ENCODE data around the gene COX4I1. TPM values are rescaled to one million over a fixed set of nuclear protein-coding genes. Genes with fewer than 3 reads are reported as not detected.

The COX4I1 gene
- total RNA-seq = 504 and 515 TPM in 2 replicates

GRCh38 chr16:85799497-85800320 lies at the start of gene COX4I1, which contains the start of gene EMC8:
COX4I1 (plus strand) TSS chr16:85799695; CDS start chr16:85801206, 1,511 bp downstream.
EMC8 (minus strand) TSS chr16:85799544; CDS start chr16:85799295, 249 bp downstream.

GRCh38 chr16:85750827-85751697 lies 48.4 kb upstream of the COX4I1 start, which contains the start of gene C16orf74:
C16orf74 (minus strand) TSS chr16:85751096; CDS start chr16:85735217, 15,879 bp downstream.

Other genes with a start within 250 kb of the COX4I1 start
- 60.8 and 76.0 TPM in 2 replicates for gene GSE1, start 186.4 kb upstream of the COX4I1 start, total RNA-seq
- 0.31 and 0.64 TPM in 2 replicates for gene GINS2, start 110.7 kb upstream of the COX4I1 start, total RNA-seq
- 0.31 and 2.2 TPM in 2 replicates for gene C16orf74, start 48.6 kb upstream of the COX4I1 start, total RNA-seq
- gene EMC8, start 151 bp upstream of the COX4I1 start, total RNA-seq = 27.7 and 31.3 TPM in 2 replicates
- not detected in 2 replicates for gene IRF8, start 99.5 kb downstream of the COX4I1 start, total RNA-seq